H1 (cell line): ENCODE measurements around the gene ADPRM. TPM values are rescaled to one million over a fixed set of nuclear protein-coding genes. Genes with fewer than 3 reads are reported as not detected.
A peak's percentile ranks its signal among the peaks of the same experiment; 100 is the strongest.
"Not testable (repeated sequence)": the region's sequence is repeated elsewhere in the genome, so short reads cannot be mapped to it uniquely, and the experiment has no call there.

Experiments used
- CTCF ChIA-PET: fragments of 300-600 bp; sonication (Branson Sonifier 250); formaldehyde crosslinking; loops from one replicate; lab custom pipeline; 2021; ENCODE audit not compliant: partially characterized antibody; lab: Charles Lee
- POLR2A ChIA-PET: fragments of 300-600 bp; sonication (Branson Sonifier 250); formaldehyde crosslinking; loops from one replicate; lab custom pipeline; 2021; ENCODE audit warnings: inconsistent platforms; ENCODE audit not compliant: partially characterized antibody; lab: Charles Lee
- DNase-seq, 2 experiments: peaks; one replicate each; pipeline versions ENCODE4 v3.0.0 to v3.0.0-alpha.2; 2010 to 2022; ENCODE audit warnings: low spot score in 2 of 2, low read depth in 1 of 2, mixed read lengths in 1 of 2
- FAIRE-seq: peaks from 2 replicates; lab custom pipeline; 2011; peaks lifted over from hg19 to GRCh38; lab: Jason Lieb, UNC
- H2AFZ ChIP-seq: 2 replicates; pipeline ENCODE4 v1.8.1; 2012; ENCODE audit warnings: low read length, inconsistent platforms
- H2AK5ac ChIP-seq: 2 replicates; pipeline ENCODE4 v1.6.1; 2013; ENCODE audit warnings: low read depth, low read length
- H2BK120ac ChIP-seq: replicated peaks from 2 replicates; pipeline ENCODE3; 2013; ENCODE audit warnings: low read depth, low read length, inconsistent platforms
- H2BK12ac ChIP-seq: 2 replicates; pipeline ENCODE4 v1.6.1; 2013; ENCODE audit warnings: low read depth, low read length
- H2BK15ac ChIP-seq: 2 replicates; pipeline ENCODE4 v1.6.1; 2013; ENCODE audit warnings: low read length
- H2BK20ac ChIP-seq: 2 replicates; pipeline ENCODE4 v1.6.1; 2013; ENCODE audit warnings: low read length
- H2BK5ac ChIP-seq: 2 replicates; pipeline ENCODE4 v1.6.1; 2013; ENCODE audit warnings: low read depth, low read length
- H3K14ac ChIP-seq: 2 replicates; pipeline ENCODE4 v1.6.1; 2013; ENCODE audit warnings: inconsistent platforms; ENCODE audit not compliant: insufficient read length
- H3K18ac ChIP-seq: 2 replicates; pipeline ENCODE4 v1.6.1; 2013; ENCODE audit warnings: low read length; ENCODE audit errors: extremely low read depth
- H3K23ac ChIP-seq: 2 replicates; pipeline ENCODE4 v1.6.1; 2013; ENCODE audit warnings: inconsistent platforms; ENCODE audit not compliant: insufficient read length
- H3K23me2 ChIP-seq: 2 replicates; pipeline ENCODE4 v1.6.1; 2013; ENCODE audit warnings: low read depth, low read length
- H3K27ac ChIP-seq: 2 replicates; pipeline ENCODE4 v1.6.1; 2011; ENCODE audit warnings: low read depth, low read length, inconsistent platforms
- H3K27me3 ChIP-seq, 4 experiments: replicated peaks in 1 of 4; 1 replicate in 1 of 4; 2 replicates in 3 of 4; pipeline versions ENCODE4 v1.6.1 to v1.8.1; 2011 to 2013; ENCODE audit warnings: low read length in 3 of 4, mild to moderate bottlenecking in 3 of 4, inconsistent platforms in 2 of 4, mixed read lengths in 2 of 4, moderate library complexity in 1 of 4; ENCODE audit not compliant: control insufficient read depth in 3 of 4, insufficient read depth in 3 of 4; ENCODE audit errors: extremely low read depth in 1 of 4
- H3K36me3 ChIP-seq, 4 experiments: 2 replicates each; pipeline versions ENCODE4 v1.6.1 to v1.8.1; 2011 to 2013; ENCODE audit warnings: mild to moderate bottlenecking in 4 of 4, low read length in 3 of 4, moderate library complexity in 2 of 4, control low read depth in 1 of 4, inconsistent platforms in 1 of 4; ENCODE audit not compliant: insufficient read depth in 4 of 4, control insufficient read depth in 2 of 4
- H3K4ac ChIP-seq: replicated peaks from 2 replicates; pipeline ENCODE3; 2013; ENCODE audit warnings: low read length, low read depth, mixed read lengths, inconsistent platforms; ENCODE audit not compliant: insufficient read length
- H3K4me1 ChIP-seq, 4 experiments: replicated peaks in 1 of 4; 1 replicate in 1 of 4; 2 replicates in 3 of 4; pipeline versions ENCODE4 v1.6.1 to v1.8.1; 2011 to 2013; ENCODE audit warnings: low read length in 3 of 4, inconsistent platforms in 2 of 4, mixed read lengths in 1 of 4; ENCODE audit not compliant: insufficient read depth in 4 of 4, control insufficient read depth in 3 of 4
- H3K4me2 ChIP-seq, 2 experiments: 2 replicates each; pipeline versions ENCODE4 v1.6.1 to v1.8.1; 2011 to 2013; ENCODE audit warnings: low read depth in 2 of 2, low read length in 2 of 2, control low read depth in 1 of 2, inconsistent platforms in 1 of 2, mild to moderate bottlenecking in 1 of 2; ENCODE audit not compliant: insufficient read depth in 1 of 2
- H3K4me3 ChIP-seq, 4 experiments: fragments of 200-600, 300-600 bp in 1 of 4; sonication (generic), shearing (Covaris generic), sonication (Bioruptor Twin) in 1 of 4; 2 replicates each; pipeline versions ENCODE4 v1.5.1 to v1.8.1; 2011 to 2016; ENCODE audit warnings: low read length in 4 of 4, low read depth in 3 of 4, control low read depth in 2 of 4, inconsistent platforms in 2 of 4, mild to moderate bottlenecking in 2 of 4, mixed read lengths in 1 of 4, moderate library complexity in 1 of 4; ENCODE audit not compliant: insufficient read depth in 2 of 4; ENCODE audit errors: extremely low read depth in 1 of 4
- H3K56ac ChIP-seq: replicated peaks from 2 replicates; pipeline ENCODE3; 2013; ENCODE audit warnings: low read depth, mild to moderate bottlenecking, mixed read lengths, low read length, inconsistent platforms; ENCODE audit not compliant: insufficient read length
- H3K79me1 ChIP-seq: 2 replicates; pipeline ENCODE4 v1.6.1; 2013; ENCODE audit warnings: low read depth, low read length, control low read depth
- H3K79me2 ChIP-seq, 2 experiments: 2 replicates each; pipeline versions ENCODE4 v1.6.1 to v1.8.1; 2012 to 2013; ENCODE audit warnings: low read length in 2 of 2, mild to moderate bottlenecking in 2 of 2, inconsistent platforms in 1 of 2; ENCODE audit not compliant: insufficient read depth in 2 of 2, control insufficient read depth in 1 of 2
- H3K9ac ChIP-seq, 4 experiments: replicated peaks in 1 of 4; 1 replicate in 1 of 4; 2 replicates in 3 of 4; pipeline versions ENCODE4 v1.6.1 to v1.8.1; 2011 to 2013; ENCODE audit warnings: low read depth in 3 of 4, low read length in 3 of 4, control low read depth in 2 of 4, mild to moderate bottlenecking in 2 of 4, moderate library complexity in 2 of 4, inconsistent platforms in 1 of 4; ENCODE audit errors: extremely low read depth in 1 of 4
- H3K9me3 ChIP-seq, 2 experiments: 2 replicates each; pipeline versions ENCODE4 v1.6.1 to v1.8.1; 2012 to 2013; ENCODE audit warnings: mild to moderate bottlenecking in 2 of 2, moderate library complexity in 2 of 2, control low read depth in 1 of 2, inconsistent platforms in 1 of 2, low read depth in 1 of 2, low read length in 1 of 2, mixed read lengths in 1 of 2; ENCODE audit not compliant: insufficient read depth in 2 of 2
- H4K20me1 ChIP-seq, 2 experiments: replicated peaks in 1 of 2; 2 replicates each; pipeline versions ENCODE3 to v1.8.1; 2011 to 2013; ENCODE audit warnings: inconsistent platforms in 2 of 2, low read length in 2 of 2, mild to moderate bottlenecking in 1 of 2; ENCODE audit not compliant: insufficient read depth in 2 of 2, control insufficient read depth in 1 of 2
- H4K5ac ChIP-seq: 2 replicates; pipeline ENCODE4 v1.6.1; 2013; ENCODE audit warnings: low read length, low read depth, mixed read lengths, inconsistent platforms; ENCODE audit not compliant: insufficient read length
- H4K8ac ChIP-seq: 2 replicates; pipeline ENCODE4 v1.8.0; 2013; ENCODE audit warnings: mild to moderate bottlenecking, moderate library complexity, low read length, inconsistent platforms; ENCODE audit not compliant: insufficient read depth; ENCODE audit errors: extremely low read depth
- H4K91ac ChIP-seq: replicated peaks from 2 replicates; pipeline ENCODE3; 2013; ENCODE audit warnings: low read length, mixed read lengths, inconsistent platforms; ENCODE audit not compliant: insufficient read length
- WGBS, 2 experiments: shearing (Covaris generic) in 1 of 2; methylation state at CpG; one replicate each; pipeline versions ENCODE4 v1.1.6 to v1.1.7; 2013 to 2015; ENCODE audit warnings: low lambda C conversion rate in 2 of 2, mixed read lengths in 2 of 2, inconsistent platforms in 1 of 2, low coverage in 1 of 2, missing lambda C conversion rate in 1 of 2; ENCODE audit not compliant: insufficient replicate concordance in 2 of 2, insufficient coverage in 1 of 2, insufficient read length in 1 of 2; ENCODE audit errors: extremely low coverage in 1 of 2, missing lambda C conversion rate in 1 of 2; 5-methylcytosine and 5-hydroxymethylcytosine counted together
- polyA plus RNA-seq, 7 experiments: library from polyadenylated mRNA; depleted of rRNA in 3 of 7; stranded (reverse) in 5 of 7; unstranded in 2 of 7; fragments of >200 nt in 5 of 7; fragments of 200-250 nt in 2 of 7; gene quantifications; 1 replicate in 5 of 7; 2 replicates in 1 of 7; 4 replicates in 1 of 7; pipeline versions ENCODE4 v1.2.1 to v1.2.3, GENCODE V29; 2011 to 2013; ENCODE audit warnings: missing spikeins in 2 of 7, mixed read lengths in 2 of 7
- total RNA-seq: library from RNA; stranded (reverse); fragmentation: NEBNext Ultra II Directional; extraction: Animal tissue kit (Norgen Biotek cat#: 25700); gene quantifications from 2 replicates; pipeline ENCODE4 v1.2.1, GENCODE V29; 2021

ADPRM gene
- total and polyA plus RNA-seq, 2 of the 8 experiments (the other 6 are each of a cell fraction or from before 2014, with no cell fraction given) = 6.7 to 7.9 TPM

GRCh38 chr17:10695875-10696407 lies 1.5 kb upstream of the ADPRM start:
- CTCF ChIA-PET = interaction anchor here (1.0 to 2.5 kb wide), 5 partner anchors 11 to 66 kb away, joined by 3 to 17 read pairs (median 7); no protein-coding TSS in a partner anchor
- H3K27me3 ChIP-seq, H2AFZ ChIP-seq, H2AK5ac ChIP-seq, H3K23ac ChIP-seq, H3K79me1 ChIP-seq, H2BK15ac ChIP-seq, FAIRE-seq, DNase-seq, H2BK120ac ChIP-seq, H2BK12ac ChIP-seq, H3K27ac ChIP-seq, H4K20me1 ChIP-seq, H3K9me3 ChIP-seq, H3K4ac ChIP-seq, H4K8ac ChIP-seq, H3K4me1 ChIP-seq, H3K56ac ChIP-seq, H3K14ac ChIP-seq, H4K5ac ChIP-seq, H2BK5ac ChIP-seq, H3K18ac ChIP-seq, H2BK20ac ChIP-seq, H3K23me2 ChIP-seq, H4K91ac ChIP-seq: not testable (repeated sequence)
- 95% methylated on average over 17 of the region's 17 CpGs; no CpG with 5 or more reads in 1 of the 2 experiments for WGBS, 2 experiments
- Histone ChIP-seq H3K9ac (peak overlapping the region in 2 of 4 experiments; percentile 88 to 92; a peak in 2 of 7 replicates), H3K4me3 (peak overlapping the region; percentile 76 to 97 (median 84); a peak in 7 of 8 replicates), H3K4me2 (peak overlapping the region; percentile 79 to 91), H3K79me2 (peaks cover 8 to 72% of the 10 kb centered on the region in 2 experiments), H3K36me3 (peaks cover 2 to 49% (median 29%) of the 10 kb centered on the region in 4 experiments; a peak in 6 of 8 replicates)
- POLR2A ChIA-PET = interaction anchor here (1.0 to 2.2 kb wide), 5 partner anchors 10 to 35 kb away, joined by 3 to 9 read pairs (median 3); partner anchors contain the start of gene TMEM220
